HG03066 (cell line): Measurements from ENCODE around the gene WASL.

Experiments used
- ATAC-seq: cut with Tn5 transposase; IDR thresholded peaks from one replicate; pipeline ENCODE4 v1.9.1; 2021; ENCODE audit warnings: low read depth; ENCODE audit not compliant: unreplicated experiment

WASL gene

DNA sequence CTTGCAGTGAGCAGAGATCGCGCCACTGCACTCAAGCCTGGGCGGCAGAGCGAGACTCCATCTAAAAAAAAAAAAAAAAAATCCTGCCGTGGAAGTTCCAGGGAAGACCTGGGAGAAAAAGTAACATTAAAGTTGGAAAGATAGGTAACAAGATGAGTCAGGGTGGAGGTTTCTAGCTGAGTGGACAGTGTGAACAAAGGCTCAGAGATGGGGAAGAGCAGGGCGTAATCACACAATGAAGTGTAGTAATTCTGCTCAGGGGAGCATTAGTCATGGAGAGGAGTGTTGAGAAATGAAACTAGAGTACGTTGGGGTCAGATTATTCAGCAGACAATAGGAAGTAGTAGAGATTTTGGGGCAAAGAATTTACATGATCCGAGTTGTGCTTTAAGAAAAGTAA is 21.6 kb upstream of the WASL start:
- peak; percentile 66 for ATAC-seq

DNA sequence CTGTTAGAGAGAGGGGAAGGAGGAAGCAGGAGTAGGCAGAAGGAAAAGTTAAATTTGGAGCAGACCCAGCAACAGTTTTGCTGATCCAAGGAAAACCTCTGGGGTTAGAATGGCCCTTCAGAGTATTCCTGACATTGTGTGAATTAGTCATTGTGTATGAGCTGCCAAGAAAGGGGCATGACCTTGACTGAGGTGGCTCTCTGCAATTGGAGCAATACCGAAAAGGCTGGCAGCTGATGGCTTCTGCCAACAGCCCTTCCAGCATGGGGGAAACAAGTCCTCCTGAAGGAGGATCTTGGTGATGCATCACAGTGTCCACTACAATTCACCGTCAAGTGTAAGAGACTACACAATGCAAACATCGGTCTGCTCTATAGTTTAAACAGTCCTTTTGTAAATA is 20.6 kb upstream of the WASL start:
- ATAC-seq, result no peak

DNA sequence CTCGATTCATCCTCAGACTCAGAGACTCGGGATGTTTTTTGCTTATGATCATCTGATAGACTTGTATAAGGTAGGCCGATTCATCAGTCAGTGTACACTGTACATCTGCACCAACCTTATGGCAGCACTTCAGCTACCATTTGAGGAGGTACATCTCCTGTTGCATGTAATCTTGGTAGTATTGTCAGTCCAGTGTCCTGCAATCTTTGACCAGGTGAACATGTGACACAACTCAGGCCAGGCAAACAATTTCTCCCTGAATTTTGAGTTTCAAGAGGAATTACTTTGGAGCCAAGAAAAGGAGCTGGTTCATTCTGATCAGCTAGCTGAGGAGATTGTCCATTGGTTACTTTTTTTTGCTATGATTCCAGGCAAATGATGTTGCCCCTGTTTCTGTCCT is 19.7 kb upstream of the WASL start:
- ATAC-seq, result no peak

DNA sequence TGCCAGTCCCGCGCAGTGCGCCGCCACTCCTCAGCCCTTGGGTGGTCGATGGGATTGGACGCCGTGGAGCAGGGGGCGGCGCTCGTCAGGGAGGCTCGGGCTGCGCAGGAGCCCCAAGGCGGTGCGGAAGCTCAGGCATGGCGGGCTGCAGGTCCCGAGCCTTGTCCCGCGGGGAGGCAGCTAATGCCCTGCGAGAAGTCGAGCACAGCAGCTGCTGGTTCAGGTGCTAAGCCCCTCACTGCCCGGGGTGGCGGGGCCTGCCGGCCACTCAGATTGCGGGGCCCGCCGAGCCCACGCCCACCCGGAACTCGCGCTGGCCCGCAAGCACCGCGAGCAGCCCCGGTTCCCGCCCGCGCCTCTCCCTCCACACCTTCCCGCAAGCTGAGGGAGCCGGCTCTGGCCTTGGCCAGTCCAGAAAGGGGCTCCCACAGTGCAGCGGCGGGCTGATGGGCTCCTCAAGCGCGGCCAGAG is 14.4 kb upstream of the WASL start:
- ATAC-seq, result no peak

DNA sequence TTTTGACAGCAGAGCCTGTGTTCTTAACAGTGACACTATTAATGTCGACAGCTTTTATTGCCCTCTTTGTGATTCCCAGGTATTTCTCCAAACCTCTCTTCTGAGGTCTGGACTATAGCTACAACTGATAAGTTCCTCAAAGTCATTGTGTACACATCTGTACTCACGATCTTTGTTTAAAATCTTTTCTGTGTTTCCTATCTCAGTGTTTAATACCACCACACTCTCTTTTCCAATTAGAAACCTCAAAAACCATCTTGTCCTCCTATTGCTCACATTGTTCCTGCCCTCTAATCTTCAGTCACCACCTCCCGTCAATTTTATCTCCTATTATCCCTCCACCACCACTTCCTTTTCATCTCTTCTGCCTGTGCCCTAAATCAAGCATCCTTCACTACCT is 12.9 kb upstream of the WASL start:
- no peak for ATAC-seq

DNA sequence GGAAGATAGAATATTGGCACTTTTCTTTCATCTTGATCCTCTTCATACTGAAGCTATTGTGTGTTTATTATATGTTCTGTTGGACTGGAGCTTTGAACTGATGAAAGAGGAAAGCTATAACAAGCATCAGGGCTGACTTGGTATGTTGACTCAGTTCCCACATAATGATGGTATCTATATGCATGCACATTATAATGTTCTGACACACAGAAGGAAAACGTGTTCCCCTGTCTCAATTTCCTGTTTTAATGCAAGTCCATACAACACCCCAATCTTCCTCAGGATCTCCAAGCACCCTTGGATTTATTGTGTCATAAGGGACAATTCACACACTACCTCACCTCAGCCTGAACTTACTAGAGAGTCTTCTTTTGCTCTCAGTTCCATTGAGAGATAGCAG is 8.3 kb upstream of the WASL start:
- no peak for ATAC-seq

DNA sequence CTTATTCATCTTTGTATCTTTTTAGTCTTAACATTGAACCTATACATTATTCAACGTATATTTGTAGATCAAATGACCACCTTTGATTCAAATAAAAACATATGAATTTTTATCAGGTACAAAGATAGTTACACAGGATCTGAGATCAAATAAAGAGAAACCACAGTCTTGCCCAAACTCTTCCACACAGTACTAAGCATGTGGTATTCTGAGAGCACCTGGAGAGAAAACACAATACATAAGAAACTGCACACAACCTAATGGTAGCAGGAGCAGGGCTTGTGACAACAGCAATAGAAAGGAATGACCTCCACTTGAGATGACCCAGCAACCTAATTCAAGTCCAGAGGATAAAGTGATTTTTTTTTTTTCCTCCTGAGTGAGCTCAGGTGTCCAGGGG is 6.5 kb upstream of the WASL start:
- no peak for ATAC-seq

DNA sequence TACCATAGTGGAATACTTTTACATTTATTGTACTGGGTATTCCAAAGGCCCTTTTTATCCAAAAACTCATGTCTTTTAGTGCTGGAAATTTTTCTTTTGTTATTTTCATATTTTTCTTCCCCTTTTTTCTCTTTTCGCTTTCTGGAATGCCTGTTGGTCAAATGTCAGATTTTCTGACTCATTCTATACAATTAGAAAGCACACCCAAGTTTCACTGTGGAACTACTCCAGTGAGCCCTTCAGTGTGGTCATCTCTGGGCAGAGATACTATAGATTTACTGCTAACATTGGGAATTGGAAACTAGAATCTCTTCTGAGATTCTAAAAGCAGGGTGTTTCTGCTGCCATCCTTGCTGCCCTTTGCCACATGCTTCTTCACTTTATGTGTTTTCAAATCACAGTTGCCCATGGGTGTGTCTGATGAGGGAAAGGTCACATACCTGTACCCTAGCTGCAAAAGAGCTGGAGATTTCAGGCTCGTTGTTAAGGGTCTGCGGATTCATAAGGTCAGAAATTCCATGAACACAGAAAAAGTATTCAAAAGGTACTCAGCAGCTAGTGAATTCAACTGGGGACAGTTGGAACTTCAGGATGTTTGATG is 5.6 kb upstream of the WASL start:
- no peak for ATAC-seq

DNA sequence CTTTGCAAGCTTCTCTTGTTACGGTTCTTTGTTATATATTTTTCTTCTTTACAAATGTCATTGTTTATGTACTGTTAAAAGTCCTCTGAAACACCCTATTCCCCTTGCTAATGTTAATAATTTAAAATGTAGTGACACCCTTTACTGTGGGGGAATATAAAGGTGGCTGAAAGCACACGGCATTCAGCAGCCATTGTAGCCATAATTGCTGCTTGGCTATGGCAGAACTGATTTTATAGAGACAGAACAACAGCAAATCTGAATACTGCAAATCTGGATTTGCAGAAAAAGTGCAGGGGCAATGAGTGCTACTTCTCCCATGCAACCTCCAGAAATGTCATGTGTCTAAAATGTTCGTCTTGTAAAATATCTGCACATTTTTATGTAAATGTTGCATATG is 3.7 kb upstream of the WASL start:
- ATAC-seq, result no peak

DNA sequence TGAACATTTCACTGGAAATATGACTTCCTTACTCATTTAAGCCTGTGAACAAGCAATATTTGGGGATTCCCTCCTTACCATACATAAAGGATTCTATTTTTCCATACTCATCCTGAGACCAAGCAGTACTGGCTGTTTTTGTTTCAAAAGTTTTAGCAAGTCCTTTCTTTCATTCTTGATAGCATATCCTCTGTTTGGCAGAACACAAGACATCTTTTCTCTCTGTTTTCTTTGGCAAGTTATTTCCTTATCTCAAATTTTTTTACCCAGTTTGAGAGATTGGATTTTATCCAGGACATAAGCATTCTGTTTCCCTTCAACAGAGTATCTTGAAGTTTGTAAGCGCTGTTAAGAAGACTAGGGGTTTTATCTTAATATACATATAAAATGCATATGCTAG is 3.0 kb upstream of the WASL start:
- no peak for ATAC-seq

DNA sequence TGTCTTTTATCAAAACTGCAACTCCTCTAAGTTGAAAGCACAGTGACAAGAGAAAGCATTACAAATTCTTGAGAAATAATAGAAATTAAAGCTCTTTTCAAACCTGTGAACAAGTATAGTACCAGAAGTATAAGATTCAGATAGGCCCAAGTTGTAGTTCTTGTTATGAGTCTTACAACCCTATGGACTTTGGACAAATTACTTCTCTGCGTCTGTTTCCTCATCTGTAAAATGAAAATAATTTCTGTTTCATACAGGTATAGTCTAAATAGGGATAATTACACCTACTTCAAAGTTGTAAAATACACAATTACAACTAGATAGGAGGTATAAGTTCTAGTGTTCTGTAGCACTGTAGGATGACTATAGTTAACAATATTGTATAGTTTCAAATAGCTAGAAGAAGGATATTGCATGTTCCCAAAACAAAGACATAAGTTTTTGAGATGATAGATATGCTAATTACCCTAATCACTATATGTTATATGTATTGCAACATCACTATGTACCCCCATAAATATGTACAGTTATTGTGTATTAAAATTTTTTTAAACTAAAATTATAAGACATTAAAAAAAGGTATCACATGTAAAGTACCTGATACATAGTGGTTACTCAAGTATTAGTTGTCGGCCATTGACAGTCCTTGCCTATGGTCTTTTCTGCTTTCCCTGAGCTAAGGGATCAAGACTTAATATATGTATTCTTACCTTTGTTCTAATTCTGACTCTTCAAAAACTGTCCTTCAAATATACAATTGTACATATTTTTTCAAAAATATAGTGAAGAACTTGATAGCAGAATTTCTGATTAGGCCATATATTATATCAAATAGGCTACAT is 1.8 kb upstream of the WASL start:
- ATAC-seq, result no peak

DNA sequence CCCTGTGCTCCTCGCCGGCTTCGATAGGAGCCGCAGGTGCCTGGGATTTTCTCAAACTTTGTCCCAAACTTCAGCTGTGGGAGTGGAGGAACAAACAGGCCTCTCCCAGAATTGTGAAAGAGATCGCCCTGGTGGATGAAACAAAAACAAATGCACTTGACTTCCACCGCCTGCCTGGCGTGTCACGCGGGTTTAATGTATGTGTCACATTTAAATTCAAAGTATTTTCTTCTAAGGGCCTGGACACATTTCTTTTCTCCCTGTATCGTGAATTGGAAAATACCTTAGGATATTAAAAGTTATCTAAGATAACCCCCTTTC is 694 bp upstream of the WASL start:
- peak; percentile 14 for ATAC-seq

DNA sequence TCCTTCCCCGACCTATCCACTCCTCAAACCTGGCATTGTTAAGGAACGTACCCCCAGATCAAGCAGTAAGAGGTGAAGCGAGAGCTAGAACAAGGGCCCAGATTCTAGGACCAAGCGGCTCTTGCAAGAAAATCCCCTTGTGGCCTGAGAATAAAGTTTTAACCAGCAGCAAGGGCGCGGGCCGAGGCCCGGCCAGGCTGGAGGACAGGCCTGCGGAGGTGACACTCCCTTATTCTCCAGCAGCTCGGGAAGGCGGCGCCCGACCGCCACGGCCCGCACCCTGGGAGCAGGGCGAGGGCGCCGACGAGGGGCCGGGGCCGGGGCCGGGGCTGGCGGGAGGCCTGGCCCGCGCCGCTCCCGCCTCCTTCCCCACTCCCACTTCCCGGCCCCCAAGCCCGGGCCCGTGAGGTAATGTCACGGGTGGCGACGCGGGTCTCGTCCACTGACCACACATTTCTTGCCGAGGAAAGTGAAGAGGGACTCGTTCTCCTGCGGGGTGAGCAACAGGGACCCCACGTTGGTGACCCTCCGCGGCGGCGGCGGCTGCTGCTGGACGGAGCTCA is 551 bp downstream of the WASL start:
- ATAC-seq, result peak; percentile 18

DNA sequence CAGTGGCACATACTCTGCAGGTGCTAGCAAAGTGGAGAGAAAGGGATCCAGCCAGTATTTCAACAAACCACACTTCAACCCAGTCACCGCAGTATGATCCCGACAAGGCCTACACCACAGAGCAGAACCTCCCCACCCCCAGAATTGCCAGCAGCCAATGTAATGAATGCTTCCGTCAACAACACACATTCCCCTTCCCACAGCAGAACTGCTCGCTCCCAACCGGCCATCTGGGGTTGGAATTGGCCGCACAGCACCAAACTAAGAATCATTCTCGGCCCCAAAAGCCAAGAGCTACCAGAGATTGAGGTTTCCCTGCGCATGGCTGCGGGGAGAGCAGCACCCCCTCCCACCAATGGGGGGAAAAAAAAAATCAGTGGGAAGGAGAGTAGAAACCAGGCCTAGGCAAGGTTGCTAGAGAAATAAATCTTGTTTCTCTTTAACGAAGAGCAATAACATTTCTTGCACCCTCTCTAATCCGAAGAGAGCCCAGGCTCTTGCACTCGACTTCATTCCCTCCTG is 1.1 kb downstream of the WASL start:
- no peak for ATAC-seq

DNA sequence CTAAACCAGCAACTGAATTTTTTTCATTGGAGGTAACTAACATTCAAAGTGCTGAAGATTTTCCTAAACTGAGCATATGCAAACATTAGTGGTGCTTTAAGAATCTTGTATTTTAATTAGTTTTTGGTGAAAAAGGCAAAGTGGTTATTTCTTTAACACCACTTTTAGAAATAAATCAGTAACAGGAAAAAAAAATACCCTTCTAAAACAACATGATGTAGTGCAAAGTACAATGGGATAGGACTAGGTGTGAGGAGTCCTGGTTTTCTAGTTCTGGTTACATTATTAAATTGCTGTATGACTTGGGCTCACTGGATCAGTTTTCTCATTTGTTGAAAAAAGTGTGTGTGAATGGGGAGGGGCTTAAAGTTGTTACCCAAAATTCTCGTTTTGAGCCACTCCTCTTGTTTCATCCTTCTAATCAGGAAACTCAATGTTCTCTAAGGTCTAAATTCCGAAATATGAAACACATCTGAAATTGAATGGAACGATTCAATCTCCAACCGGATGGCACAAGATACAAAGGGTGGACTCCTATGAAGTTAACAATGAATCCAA is 1.8 kb downstream of the WASL start:
- no peak for ATAC-seq

DNA sequence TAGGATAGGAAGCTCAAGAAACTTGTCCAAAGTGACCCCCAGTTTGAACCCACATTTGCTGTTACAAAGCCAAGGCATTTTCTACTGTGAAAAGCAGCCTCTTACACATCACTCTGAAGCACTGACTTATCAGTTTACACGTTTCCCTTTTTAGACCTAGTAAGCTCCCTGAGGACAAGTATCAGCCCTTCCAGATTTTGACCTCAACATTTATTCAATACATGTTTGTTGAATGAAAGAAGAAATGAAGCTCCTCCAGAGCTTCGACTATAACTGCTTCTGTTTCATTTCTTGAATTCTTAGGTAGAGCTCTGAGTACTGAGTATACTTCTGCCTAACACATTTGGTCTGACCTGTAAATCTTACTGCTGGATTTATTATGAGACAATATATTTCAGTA is 2.7 kb downstream of the WASL start:
- no peak for ATAC-seq

DNA sequence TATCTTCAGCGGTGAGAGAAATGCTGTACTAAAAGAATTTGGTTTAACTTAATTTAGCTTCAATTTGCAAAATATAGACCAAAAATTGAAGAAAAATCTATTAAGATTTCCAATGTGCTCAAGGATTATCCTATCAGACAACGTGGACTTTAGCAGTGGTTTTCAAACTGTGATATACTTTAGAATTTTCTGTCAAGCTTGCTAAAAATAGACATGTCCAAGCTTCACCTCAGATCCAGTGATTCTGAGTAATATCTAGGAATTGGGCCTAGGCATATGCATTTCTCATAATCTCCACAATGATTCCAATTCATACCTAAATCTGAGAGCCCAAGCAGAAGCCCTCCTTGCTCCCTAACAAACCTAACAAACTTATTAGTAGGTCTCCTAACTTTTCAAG is 3.4 kb downstream of the WASL start:
- ATAC-seq, result no peak

DNA sequence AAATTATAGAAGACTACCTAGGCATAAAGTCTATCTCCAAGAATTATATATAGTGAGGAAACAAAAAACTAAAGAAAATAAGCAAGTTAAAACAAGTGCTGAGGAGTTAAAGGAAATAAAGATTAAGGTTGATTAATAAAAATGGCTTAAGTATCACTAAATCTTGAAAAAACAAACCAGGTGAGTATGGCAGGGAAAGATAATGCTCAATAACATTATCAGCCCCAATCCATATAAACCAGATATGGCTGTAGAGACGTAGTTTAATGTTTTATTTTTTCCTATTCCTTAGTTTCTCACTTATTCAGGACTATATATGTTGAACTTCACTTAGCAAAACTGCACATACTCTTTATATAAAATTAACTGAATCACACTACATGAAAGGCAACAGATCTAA is 4.4 kb downstream of the WASL start:
- no peak for ATAC-seq

DNA sequence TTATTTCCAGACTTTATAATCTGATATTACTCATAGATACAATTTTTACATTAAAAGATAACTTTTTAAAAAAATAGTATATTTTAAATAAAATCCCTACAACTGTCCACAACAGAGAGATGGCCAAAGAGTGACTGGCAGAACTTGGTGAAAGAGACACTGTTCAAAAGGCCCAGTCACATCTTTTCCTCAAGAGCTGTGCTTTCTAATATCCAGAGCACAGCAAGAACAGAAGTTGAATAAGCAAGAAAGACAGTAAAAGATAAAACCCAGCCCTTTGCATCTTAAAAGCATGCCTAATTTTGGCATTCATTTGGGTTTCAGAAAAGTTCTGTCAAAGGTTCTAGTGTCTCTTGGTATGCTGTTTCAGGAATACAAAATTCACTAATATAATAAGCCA is 6.9 kb downstream of the WASL start:
- ATAC-seq, result no peak

DNA sequence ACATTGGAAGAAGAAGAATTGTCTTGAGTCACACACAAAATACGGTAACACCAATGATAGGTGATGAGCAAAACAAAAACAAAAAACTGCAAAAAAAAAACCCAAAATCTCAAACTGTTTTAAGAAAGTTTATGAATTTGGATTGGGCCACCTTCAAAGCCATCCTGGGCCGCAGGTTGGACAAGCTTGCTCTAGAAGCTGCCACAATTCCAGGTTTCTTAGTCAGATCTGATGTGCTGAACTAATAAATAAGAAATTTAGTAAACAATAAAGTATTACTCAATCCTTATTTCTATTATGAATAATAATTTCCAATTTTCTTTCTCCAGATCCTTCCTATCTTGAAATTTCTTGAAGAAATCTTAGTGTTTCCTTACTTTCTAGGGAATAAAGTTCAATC is 10.0 kb downstream of the WASL start:
- no peak for ATAC-seq

DNA sequence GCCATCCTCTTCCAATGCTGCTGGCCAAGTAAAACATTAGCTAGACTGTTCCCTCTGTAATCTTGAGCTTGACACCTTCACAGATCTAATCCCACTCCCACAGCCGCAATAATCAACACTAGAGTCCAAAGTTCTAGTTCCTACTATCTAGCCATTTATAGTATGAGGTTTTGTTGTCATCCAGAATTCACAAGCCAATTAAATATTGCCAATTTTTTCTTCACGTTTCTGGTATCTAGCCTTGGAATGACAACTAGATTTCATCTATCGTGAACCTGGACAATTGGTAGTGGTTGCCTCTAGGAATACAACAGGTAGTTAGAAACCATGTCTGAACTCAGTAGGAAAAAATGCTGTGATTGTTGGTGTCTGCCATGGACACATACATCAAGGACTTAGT is 10.4 kb downstream of the WASL start:
- ATAC-seq, result no peak
